SH-SY5Y (cell line): ENCODE results near the gene GALNT12.

Experiments
- GATA2 ChIP-seq: IDR thresholded peaks from 2 replicates; pipeline ENCODE4 v1.6.1; 2011; ENCODE audit warnings: mild to moderate bottlenecking, low read depth, low read length
- GATA3 ChIP-seq: IDR thresholded peaks from 2 replicates; pipeline ENCODE4 v1.6.1; 2011; ENCODE audit warnings: low read depth, mild to moderate bottlenecking, low read length, moderate library complexity

GRCh38 chr9:98870782-98871557 is 63.5 kb downstream of the GALNT12 start:
- TF ChIP-seq GATA2 (no peak), GATA3 (no peak)
